GM12878 (cell line): ENCODE results near the gene ZNF526.

Experiments
- ATF2 ChIP-seq: IDR thresholded peaks from 2 replicates; pipeline ENCODE4 v1.6.1; 2012; ENCODE audit warnings: low read length, inconsistent platforms
- BCL11A ChIP-seq: IDR thresholded peaks from 2 replicates; pipeline ENCODE4 v1.6.1; 2011; ENCODE audit warnings: low read depth, low read length
- ESRRA ChIP-seq: IDR thresholded peaks from 2 replicates; pipeline ENCODE4 v1.6.1; 2012; ENCODE audit warnings: mild to moderate bottlenecking, low read length, improper control_type of control experiment
- MEF2A ChIP-seq: IDR thresholded peaks from 2 replicates; pipeline ENCODE4 v1.6.1; 2011; ENCODE audit warnings: low read depth, mild to moderate bottlenecking, low read length, moderate library complexity; ENCODE audit not compliant: insufficient read depth
- MXI1 ChIP-seq: fragments of 150-350 bp; IDR thresholded peaks from 2 replicates; pipeline ENCODE4 v1.6.1; 2011; ENCODE audit warnings: low read depth, mild to moderate bottlenecking, inconsistent platforms, low read length, improper control_type of control experiment
- POLR2A ChIP-seq: IDR thresholded peaks from 2 replicates; pipeline ENCODE4 v1.6.1; 2011; ENCODE audit warnings: low read depth, mild to moderate bottlenecking, low read length
- POLR2AphosphoS5 ChIP-seq: IDR thresholded peaks from 2 replicates; pipeline ENCODE4 v1.6.1; 2011; ENCODE audit warnings: mild to moderate bottlenecking, low read length, inconsistent platforms
- REST ChIP-seq: IDR thresholded peaks from 2 replicates; pipeline ENCODE4 v1.6.1; 2012; ENCODE audit warnings: mild to moderate bottlenecking, low read depth, low read length
- SIX5 ChIP-seq: IDR thresholded peaks from 2 replicates; pipeline ENCODE4 v1.6.1; 2011; ENCODE audit warnings: mild to moderate bottlenecking, low read depth, low read length, moderate library complexity; ENCODE audit not compliant: severe bottlenecking
- SMARCA5 ChIP-seq: fragments of 450-650 bp; IDR thresholded peaks from 2 replicates; pipeline ENCODE4 v1.6.1; 2017; ENCODE audit warnings: mild to moderate bottlenecking

GRCh38 chr19:42255766-42256745, 35.9 kb downstream of the ZNF526 start:
- no peak for TF ChIP-seq BCL11A
- no peak for TF ChIP-seq SMARCA5
- TF ChIP-seq REST = no peak
- no peak for TF ChIP-seq ESRRA
- no peak for TF ChIP-seq POLR2A
- TF ChIP-seq MXI1 = no peak
- no peak for TF ChIP-seq MEF2A
- TF ChIP-seq POLR2AphosphoS5 = no peak
- TF ChIP-seq ATF2 = no peak
- TF ChIP-seq SIX5 = no peak
